Muscle layer of colon (tissue), 2 donors: Measurements from ENCODE around the gene HSD17B12.

ENCODE experiments used
- H3K27ac ChIP-seq: one replicate; pipeline ENCODE4 v1.7.0; 2013; ENCODE audit warnings: low read depth, mild to moderate bottlenecking, low read length, moderate library complexity
- H3K27me3 ChIP-seq, 2 donors: one replicate each; pipeline ENCODE4 v1.7.0; 2013; ENCODE audit warnings: low read length in 2 of 2, mild to moderate bottlenecking in 2 of 2; ENCODE audit not compliant: insufficient read depth in 2 of 2, control insufficient read depth in 1 of 2
- H3K36me3 ChIP-seq: one replicate; pipeline ENCODE4 v1.7.0; 2013; ENCODE audit warnings: mild to moderate bottlenecking, low read length; ENCODE audit not compliant: insufficient read depth
- H3K4me1 ChIP-seq: one replicate; pipeline ENCODE4 v1.7.0; 2013; ENCODE audit warnings: mild to moderate bottlenecking, low read length; ENCODE audit not compliant: insufficient read depth
- H3K4me3 ChIP-seq, 2 donors: one replicate each; pipeline ENCODE4 v1.7.0; 2013; ENCODE audit warnings: low read length in 2 of 2, low read depth in 1 of 2, mild to moderate bottlenecking in 1 of 2, moderate library complexity in 1 of 2
- H3K9ac ChIP-seq: one replicate; pipeline ENCODE4 v1.7.0; 2013; ENCODE audit warnings: low read length
- H3K9me3 ChIP-seq: one replicate; pipeline ENCODE4 v1.7.0; 2013; ENCODE audit warnings: mild to moderate bottlenecking, low read length
- donor health status: abdominal sarcoma.
- donor health status: Adenocarcinoma of cecum.

Gene HSD17B12

DNA sequence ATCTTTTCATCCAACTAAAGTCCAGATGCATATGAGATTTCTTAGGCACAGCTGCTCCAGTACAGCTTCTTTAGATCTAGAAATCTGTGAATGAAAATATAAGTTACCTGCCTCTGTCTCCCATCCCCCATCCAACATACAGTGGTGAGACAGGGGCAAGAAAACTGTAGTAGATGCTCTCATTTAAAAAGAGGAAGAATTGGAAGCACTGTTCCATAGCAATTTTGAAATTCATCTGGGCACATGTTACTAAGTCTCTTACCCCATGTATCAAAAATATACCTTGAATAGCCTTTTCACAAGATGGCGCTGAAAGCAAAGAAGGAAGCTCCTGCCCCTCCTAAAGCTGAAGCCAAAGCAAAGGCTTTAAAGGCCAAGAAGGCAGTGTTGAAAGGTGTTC, 37.8 kb downstream of the HSD17B12 start:
- Histone ChIP-seq H3K36me3 (no peaks in the 10 kb centered on the region), H3K9ac (no peak overlapping the region), H3K9me3 (no peaks in the 10 kb centered on the region), H3K27me3 (no peaks in the 10 kb centered on the region), H3K4me1 (no peaks in the 10 kb centered on the region), H3K27ac (no peak overlapping the region), H3K4me3 (no peak overlapping the region)

DNA sequence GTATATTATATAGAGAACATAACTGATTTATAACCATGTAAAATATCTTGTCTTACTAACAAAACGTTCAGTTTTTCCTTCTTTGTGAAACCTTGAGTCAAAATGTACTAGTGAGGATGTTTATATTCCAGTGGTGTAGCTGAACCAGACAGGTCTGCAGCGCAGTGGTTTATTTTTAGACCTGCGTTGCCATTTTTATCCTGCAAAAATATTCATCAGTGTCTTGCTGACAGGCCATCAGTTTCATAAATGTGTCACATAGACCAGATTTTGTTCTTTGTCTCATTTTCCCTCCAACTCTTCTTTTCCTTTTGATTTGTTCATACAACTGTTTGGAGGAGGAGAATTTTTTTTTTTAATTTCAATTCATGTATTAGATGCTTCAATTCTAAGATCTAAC, 43.1 kb downstream of the HSD17B12 start:
- H3K4me3 ChIP-seq, result no peak overlapping the region
- H3K9me3 ChIP-seq, result no peaks in the 10 kb centered on the region
- H3K27ac ChIP-seq, result no peak overlapping the region

DNA sequence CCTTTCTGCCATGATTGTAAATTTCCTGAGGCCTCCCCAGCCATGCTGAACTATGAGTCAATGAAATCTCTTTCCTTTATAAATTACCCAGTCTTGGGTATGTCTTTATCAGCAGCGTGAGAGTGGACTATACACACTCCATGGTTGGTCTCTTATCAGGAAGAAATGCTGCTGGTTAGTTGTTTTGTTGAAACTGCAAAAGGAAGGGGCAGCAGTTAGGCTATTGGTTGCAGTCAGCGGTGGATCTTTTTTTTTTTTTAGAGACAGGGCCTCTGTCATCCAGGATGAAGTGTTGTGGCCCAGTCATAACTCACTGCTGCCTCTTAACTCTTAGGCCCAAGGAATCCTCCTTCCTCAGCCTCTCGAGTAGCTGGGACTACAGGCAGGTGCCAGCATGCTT, 51.7 kb downstream of the HSD17B12 start:
- H3K27me3 ChIP-seq, result no peaks in the 10 kb centered on the region
- no peaks in the 10 kb centered on the region for H3K36me3 ChIP-seq
- no peak overlapping the region for H3K4me3 ChIP-seq
- no peak overlapping the region for H3K27ac ChIP-seq
- H3K9ac ChIP-seq, result no peak overlapping the region
- H3K9me3 ChIP-seq, result no peaks in the 10 kb centered on the region
- peaks cover 7% of the 10 kb centered on the region for H3K4me1 ChIP-seq

More for the DNA sequence above, 43.1 kb downstream of the HSD17B12 start:
- no peaks in the 10 kb centered on the region for H3K36me3 ChIP-seq
- H3K9ac ChIP-seq, result no peak overlapping the region
- H3K4me1 ChIP-seq, result no peaks in the 10 kb centered on the region
- H3K27me3 ChIP-seq, result no peaks in the 10 kb centered on the region

DNA sequence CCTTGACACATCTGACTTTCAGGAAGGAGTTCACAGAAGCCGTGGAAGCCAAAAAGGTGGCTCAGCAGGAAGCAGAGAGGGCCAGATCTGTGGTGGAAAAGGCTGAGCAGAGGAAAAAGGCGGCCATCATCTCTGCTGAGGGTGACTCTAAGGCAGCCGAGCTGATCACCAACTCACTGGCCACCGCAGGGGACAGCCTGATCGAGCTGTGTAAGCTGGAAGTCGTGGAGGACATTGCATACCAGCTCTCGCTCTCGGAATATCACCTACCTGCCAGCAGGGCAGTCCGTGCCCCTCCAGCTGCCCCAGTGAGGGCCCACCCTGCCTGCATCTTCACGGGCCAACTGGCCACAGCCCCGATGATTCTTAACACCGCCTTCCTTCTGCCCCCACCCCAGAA, 53.7 kb downstream of the HSD17B12 start:
- no peak overlapping the region for H3K9ac ChIP-seq
- H3K27me3 ChIP-seq, result no peaks in the 10 kb centered on the region
- H3K9me3 ChIP-seq, result no peaks in the 10 kb centered on the region
- no peaks in the 10 kb centered on the region for H3K36me3 ChIP-seq
- peaks cover 8% of the 10 kb centered on the region for H3K4me1 ChIP-seq
- no peak overlapping the region for H3K4me3 ChIP-seq
- no peak overlapping the region for H3K27ac ChIP-seq

DNA sequence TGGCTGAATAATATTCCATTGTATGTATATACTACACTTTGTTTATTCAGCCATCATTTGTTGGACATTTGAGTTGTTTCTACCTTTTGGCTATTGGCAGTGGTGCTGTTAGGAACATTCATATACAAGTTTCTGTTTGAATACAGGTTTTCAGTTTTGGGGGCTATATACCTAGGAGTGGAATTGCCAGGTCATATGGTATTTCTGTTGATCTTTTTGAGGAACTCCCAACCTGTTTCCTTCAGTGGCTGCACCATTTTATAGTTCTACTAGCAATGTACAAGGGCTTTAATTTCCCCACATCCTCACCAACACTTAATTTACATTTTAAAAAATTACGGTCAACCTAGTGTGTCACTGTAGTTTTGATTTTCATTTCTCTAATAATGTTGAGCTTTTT, 54.6 kb downstream of the HSD17B12 start:
- no peaks in the 10 kb centered on the region for H3K27me3 ChIP-seq
- no peak overlapping the region for H3K27ac ChIP-seq
- H3K9me3 ChIP-seq, result no peaks in the 10 kb centered on the region
- peaks cover 8% of the 10 kb centered on the region for H3K4me1 ChIP-seq
- no peaks in the 10 kb centered on the region for H3K36me3 ChIP-seq
- no peak overlapping the region for H3K4me3 ChIP-seq
- no peak overlapping the region for H3K9ac ChIP-seq

DNA sequence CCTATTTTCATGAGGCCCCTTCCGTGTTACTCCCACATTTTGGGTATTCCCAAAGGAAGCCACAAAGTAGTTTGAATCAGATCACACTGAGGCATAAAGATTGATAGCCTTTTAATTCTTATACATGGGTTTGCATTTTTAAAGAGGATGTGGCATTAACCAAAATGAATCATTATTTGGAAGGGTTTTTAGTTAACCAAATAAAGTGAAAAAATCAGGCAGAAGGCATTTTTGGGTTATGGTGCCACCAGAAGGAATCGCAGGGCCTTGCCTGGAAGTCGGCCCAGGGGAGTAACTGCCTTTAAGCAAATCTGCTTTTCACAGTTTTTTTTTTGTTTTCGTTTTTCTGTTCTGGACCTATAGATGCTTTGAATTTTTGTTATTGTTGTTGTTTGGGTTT, 55.4 kb downstream of the HSD17B12 start:
- Histone ChIP-seq H3K4me1 (peaks cover 8% of the 10 kb centered on the region), H3K9me3 (no peaks in the 10 kb centered on the region), H3K4me3 (no peak overlapping the region), H3K9ac (no peak overlapping the region), H3K27me3 (no peaks in the 10 kb centered on the region), H3K27ac (no peak overlapping the region), H3K36me3 (no peaks in the 10 kb centered on the region)

DNA sequence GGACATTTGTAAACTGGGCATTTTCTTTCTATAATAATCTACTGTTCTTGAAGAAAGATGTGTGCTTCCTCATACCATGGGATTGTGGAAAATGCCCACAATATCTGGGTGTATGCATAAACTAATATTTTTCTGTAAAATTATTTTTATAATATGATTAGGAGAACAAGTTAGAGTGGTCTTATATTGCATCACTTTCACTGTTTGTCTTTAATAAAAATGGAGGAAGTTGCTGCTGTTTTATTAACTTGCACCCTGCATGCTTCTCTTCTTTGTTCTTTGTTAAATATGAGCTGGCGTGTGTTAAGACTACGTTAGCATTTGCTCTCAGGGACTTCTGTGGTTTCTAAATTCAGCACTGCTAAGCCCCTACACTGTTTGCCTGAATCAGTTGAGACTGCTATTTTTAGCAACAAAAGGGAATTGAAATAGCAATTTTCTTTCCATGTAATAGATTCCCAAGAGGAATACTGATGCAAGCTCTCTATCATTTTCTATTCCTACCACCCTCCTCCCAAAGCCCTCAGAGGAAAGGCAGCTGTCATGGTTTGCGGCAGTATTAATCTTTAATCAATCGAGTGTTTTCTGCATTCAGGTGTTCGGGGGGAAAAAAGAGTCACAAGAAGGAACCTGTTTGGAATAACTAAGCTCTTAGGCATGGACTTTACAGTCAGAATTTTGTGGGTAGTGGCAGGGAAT, 56.1 kb downstream of the HSD17B12 start:
- Histone ChIP-seq H3K27ac (no peak overlapping the region), H3K9me3 (no peaks in the 10 kb centered on the region), H3K27me3 (no peaks in the 10 kb centered on the region), H3K36me3 (no peaks in the 10 kb centered on the region), H3K4me3 (no peak overlapping the region), H3K9ac (no peak overlapping the region), H3K4me1 (peaks cover 8% of the 10 kb centered on the region)

DNA sequence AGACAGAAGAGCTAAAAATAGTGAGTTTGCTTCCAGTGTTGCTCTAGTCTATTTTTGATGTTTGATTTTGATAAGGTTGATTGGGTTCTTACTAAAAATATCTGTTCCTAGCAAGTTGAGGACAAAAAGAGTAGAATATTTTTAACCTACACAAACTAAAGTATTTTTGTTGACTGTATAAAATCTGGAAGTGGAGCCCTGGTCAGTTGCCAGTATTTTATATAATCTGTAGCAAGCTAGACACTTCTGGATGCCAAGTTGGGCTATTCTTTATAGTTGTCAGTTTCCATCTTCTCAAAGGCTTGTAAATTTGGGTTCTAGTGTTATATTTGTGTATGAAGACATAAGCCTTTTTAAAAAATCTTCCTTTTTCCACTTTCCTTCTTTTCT, 56.7 kb downstream of the HSD17B12 start:
- no peak overlapping the region for H3K27ac ChIP-seq
- no peaks in the 10 kb centered on the region for H3K27me3 ChIP-seq
- no peak overlapping the region for H3K9ac ChIP-seq
- no peaks in the 10 kb centered on the region for H3K9me3 ChIP-seq
- peaks cover 8% of the 10 kb centered on the region for H3K4me1 ChIP-seq
- no peak overlapping the region for H3K4me3 ChIP-seq
- no peaks in the 10 kb centered on the region for H3K36me3 ChIP-seq

DNA sequence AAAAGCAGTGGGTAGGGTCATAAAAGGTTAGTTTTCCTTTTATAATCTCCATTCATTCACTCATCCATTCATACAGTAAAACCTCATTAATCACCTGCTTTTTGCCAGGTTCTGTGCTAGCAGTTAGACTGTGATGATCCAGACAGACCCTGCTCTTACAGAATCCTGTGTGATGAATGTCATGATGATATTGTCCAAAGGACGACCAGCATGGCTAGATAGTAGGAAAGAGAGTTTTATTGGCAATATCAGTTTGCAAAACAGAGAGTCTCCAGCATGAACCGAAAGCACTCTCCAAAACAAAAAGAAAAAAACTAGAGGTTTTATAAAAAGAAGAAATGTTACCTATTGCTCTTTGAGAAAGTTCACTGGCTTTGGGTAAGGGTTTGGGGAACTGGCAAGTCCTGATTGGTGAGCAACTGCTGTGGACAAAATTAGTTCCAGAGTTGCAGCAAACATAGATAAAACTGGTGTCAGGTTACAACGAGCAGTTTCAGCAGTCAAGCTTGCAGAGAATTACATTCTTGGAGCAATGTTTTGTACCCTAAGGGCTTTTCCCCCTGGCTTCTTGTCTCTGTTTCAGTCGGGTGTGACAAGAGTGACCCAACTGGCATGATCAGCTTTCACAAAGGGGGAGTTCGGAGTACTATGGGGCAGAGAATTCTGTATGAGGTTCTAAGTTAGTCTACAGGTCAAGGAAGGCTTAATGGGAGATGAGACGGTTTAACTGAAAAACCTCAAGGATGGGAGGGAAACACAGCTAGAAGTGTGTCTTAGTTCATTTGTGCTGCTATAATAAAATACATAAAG, 58.3 kb downstream of the HSD17B12 start:
- Histone ChIP-seq H3K27ac (no peak overlapping the region), H3K4me1 (peaks cover 8% of the 10 kb centered on the region), H3K9me3 (no peaks in the 10 kb centered on the region), H3K27me3 (no peaks in the 10 kb centered on the region), H3K36me3 (no peaks in the 10 kb centered on the region), H3K4me3 (no peak overlapping the region), H3K9ac (no peak overlapping the region)

DNA sequence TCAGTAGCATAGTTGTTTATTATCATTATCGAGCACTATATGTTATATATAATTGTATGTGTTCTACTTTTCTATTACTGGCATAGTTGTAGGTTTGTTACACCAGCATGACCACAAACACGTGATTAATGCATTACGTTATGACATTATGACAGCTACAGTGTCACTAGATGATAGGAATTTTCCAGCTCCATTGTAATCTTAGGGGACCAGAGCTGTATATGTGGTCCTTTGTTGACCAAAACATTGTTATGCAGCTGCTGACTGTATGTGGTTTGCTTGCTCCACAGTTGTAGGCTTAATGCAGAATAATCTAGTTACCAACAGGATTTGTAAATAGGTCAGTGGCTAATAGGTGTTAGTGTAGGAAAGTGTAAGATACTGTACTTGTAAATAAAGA, 66.1 kb downstream of the HSD17B12 start:
- Histone ChIP-seq H3K4me3 (no peak overlapping the region), H3K27me3 (no peaks in the 10 kb centered on the region), H3K9ac (no peak overlapping the region), H3K9me3 (no peaks in the 10 kb centered on the region), H3K27ac (no peak overlapping the region), H3K4me1 (no peaks in the 10 kb centered on the region), H3K36me3 (no peaks in the 10 kb centered on the region)

DNA sequence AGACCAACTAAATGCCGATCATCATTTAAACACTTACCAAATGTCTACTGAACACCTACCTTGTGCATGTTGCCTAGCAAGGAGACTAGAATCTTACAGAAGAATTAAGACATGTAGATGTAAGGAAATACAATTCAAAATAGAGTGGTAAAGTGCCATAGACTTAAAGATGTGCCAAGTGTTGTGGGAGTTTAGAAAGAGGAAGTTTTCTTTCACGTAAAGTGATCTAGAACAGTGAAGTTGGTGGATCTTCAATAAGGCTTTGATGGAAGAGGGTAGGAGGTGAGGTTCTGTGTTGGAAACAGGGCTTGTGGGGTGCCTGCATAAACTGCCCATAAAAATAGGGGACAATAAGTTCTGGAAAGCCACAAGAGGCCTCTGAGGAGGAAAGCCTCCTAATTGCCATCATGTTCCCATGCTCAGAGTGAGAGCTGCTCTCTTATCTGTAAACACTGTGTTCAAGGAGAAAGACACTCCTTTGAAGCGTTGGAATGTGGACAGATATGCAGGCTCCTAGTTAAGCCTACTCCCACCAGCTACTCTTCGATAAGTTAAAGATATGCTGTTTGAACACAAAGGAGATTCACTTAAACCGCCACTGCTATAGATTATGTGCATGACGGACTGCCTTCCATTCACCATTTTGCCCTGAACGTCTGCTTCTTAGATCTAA, 66.7 kb downstream of the HSD17B12 start:
- no peaks in the 10 kb centered on the region for H3K4me1 ChIP-seq
- H3K36me3 ChIP-seq, result no peaks in the 10 kb centered on the region
- H3K4me3 ChIP-seq, result no peak overlapping the region
- H3K27me3 ChIP-seq, result no peaks in the 10 kb centered on the region
- H3K9me3 ChIP-seq, result no peaks in the 10 kb centered on the region
- no peak overlapping the region for H3K9ac ChIP-seq
- H3K27ac ChIP-seq, result no peak overlapping the region
